Esophagus squamous epithelium (tissue), 5 donors: ENCODE results near the gene NPAT. TPM values are rescaled to one million over a fixed set of nuclear protein-coding genes. Genes with fewer than 3 reads are reported as not detected.
A peak's percentile ranks its signal among the peaks of the same experiment; 100 is the strongest.
"Not testable (repeated sequence)": the region's sequence is repeated elsewhere in the genome, so short reads cannot be mapped to it uniquely, and the experiment has no call there.

Experiments used
- DNase-seq: peaks from one replicate; lab custom pipeline; 2025; lab: John Stamatoyannopoulos, UW
- H3K27ac ChIP-seq, 4 donors: fragments of 200-600 bp; sonication (generic); one replicate each; pipeline ENCODE4 v1.5.1; 2016 to 2019; ENCODE audit warnings: mild to moderate bottlenecking in 1 of 4
- H3K27me3 ChIP-seq, 4 donors: fragments of 200-600 bp; sonication (generic); 1 replicate in 3 of 4; 2 replicates in 1 of 4; pipeline versions ENCODE4 v1.5.1 to v1.6.0; 2017 to 2021; ENCODE audit warnings: antibody characterized with exemption in 1 of 4
- H3K36me3 ChIP-seq, 3 donors: fragments of 200-600 bp; sonication (generic); one replicate each; pipeline ENCODE4 v1.5.1; 2016 to 2019
- H3K4me1 ChIP-seq, 3 donors: fragments of 200-600 bp; sonication (generic); one replicate each; pipeline ENCODE4 v1.5.1; 2017 to 2019
- H3K4me3 ChIP-seq, 4 donors: fragments of 200-600 bp; sonication (generic); 1 replicate in 3 of 4; 2 replicates in 1 of 4; pipeline ENCODE4 v1.5.1; 2016 to 2019; ENCODE audit warnings: mild to moderate bottlenecking in 2 of 4, moderate library complexity in 1 of 4
- H3K9me3 ChIP-seq, 3 donors: fragments of 200-600 bp; sonication (generic); one replicate each; pipeline ENCODE4 v1.5.1; 2016 to 2019
- CTCF ChIP-seq, 6 experiments: fragments of 450-650 bp in 4 of 6; fragments of 200-600 bp in 2 of 6; sonication (generic) in 2 of 6; IDR thresholded peaks; one replicate each; pipeline ENCODE4 v1.5.1; 2016 to 2019; ENCODE audit warnings: antibody characterized with exemption in 6 of 6, mild to moderate bottlenecking in 4 of 6, moderate library complexity in 4 of 6
- POLR2A ChIP-seq, 4 donors: fragments of 450-650 bp; IDR thresholded peaks; one replicate each; pipeline ENCODE4 v1.6.1; 2017; ENCODE audit warnings: antibody characterized with exemption in 4 of 4, mild to moderate bottlenecking in 4 of 4, moderate library complexity in 3 of 4
- WGBS, 2 donors: methylation state at CpG; one replicate each; pipeline ENCODE4 v1.1.5; 2018; 5-methylcytosine and 5-hydroxymethylcytosine counted together
- intact Hi-C: fragments of 100-400 bp; cut with DNase I; formaldehyde crosslinking; loops from one replicate; pipeline ENCODE4 v1.15.0; 2022
- total RNA-seq, 4 donors: library from RNA; depleted of rRNA; stranded (reverse); fragments of >200 nt; gene quantifications; one replicate each; pipeline ENCODE4 v1.1.0, GENCODE V29; 2016
- donor health status: DM: yes; HTN: yes; CAD: no.

Gene NPAT
- total RNA-seq, 4 donors from 2014 or later, result 8.2 to 15.6 (median 11.7) TPM

GRCh38 chr11:108196901-108197300, 25.5 kb downstream of the NPAT start:
- H3K27me3 ChIP-seq, result no peaks in the 10 kb centered on the region
- no peak overlapping the region for H3K4me3 ChIP-seq
- H3K27ac ChIP-seq, result no peak overlapping the region
- 76 to 82% methylated on average over 3 of the region's 3 CpGs for WGBS, 2 donors
- TF ChIP-seq POLR2A (IDR thresholded peaks at IDR 0.05) (no peak), CTCF (IDR thresholded peaks at IDR 0.05) (no peak)
- H3K9me3 ChIP-seq, result no peaks in the 10 kb centered on the region
- H3K4me1 ChIP-seq, result peaks cover 0 to 18% (median 11%) of the 10 kb centered on the region in 3 donors
- H3K36me3 ChIP-seq, result peaks cover 0 to 58% (median 10%) of the 10 kb centered on the region in 3 donors
- no peak for DNase-seq
- intact Hi-C loops, result no loop called here

DNA sequence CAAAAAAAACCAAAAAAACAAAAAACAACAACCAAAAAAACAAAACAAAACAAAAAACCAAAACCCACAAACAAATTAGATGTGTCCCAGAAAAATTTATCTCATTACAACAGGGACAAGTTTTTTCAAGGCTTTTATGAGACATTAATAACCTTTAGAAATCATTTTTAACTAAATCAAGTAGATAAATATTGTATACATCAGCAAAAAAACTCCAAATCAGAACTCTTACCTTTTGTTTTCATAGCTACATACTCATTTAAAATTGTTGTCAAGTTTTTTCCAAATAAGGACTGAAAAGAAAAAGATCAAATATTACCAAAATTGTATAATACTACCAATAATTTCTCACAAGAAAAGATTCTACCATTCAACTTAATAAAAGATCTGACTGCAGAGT, 28.7 kb downstream of the NPAT start:
- H3K36me3 ChIP-seq, result peaks cover 0 to 87% (median 16%) of the 10 kb centered on the region in 3 donors
- TF ChIP-seq CTCF (IDR thresholded peaks at IDR 0.05) (no peak), POLR2A (IDR thresholded peaks at IDR 0.05) (no peak)
- intact Hi-C loops, result no loop called here

DNA sequence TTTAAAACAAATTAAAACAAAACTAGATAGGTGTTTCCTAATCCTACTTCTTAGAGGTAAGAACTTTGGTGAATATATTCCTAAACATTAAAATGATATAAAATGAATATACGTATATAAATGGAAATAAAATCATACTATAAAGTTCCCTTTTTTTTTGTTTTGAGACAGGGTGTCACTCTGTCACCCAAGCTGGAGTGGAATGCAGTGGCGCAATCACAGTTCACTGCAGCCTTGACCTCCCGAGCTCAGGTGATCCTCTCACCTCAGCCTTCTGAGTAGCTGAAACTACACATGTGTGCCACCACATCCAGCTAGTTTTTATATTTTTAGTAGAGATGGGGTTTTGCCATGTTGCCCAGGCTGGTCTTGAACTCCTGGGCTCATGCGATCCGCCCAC, 44.9 kb downstream of the NPAT start:
- no peak for DNase-seq
- no peak for TF ChIP-seq CTCF (IDR thresholded peaks at IDR 0.05)
- TF ChIP-seq POLR2A (IDR thresholded peaks at IDR 0.05), result no peak
- no peak overlapping the region for H3K27ac ChIP-seq
- no peaks in the 10 kb centered on the region for H3K9me3 ChIP-seq
- H3K36me3 ChIP-seq, result peaks cover 0 to 98% (median 3%) of the 10 kb centered on the region in 3 donors
- intact Hi-C loops, result no loop called here
- WGBS, 2 donors, result 84% methylated on average over 5 of the region's 5 CpGs
- no peaks in the 10 kb centered on the region for H3K27me3 ChIP-seq
- no peak overlapping the region for H3K4me3 ChIP-seq
- H3K4me1 ChIP-seq, result no peaks in the 10 kb centered on the region

More for the DNA sequence above, 28.7 kb downstream of the NPAT start:
- Histone ChIP-seq H3K4me3 (no peak overlapping the region), H3K4me1 (peaks cover 0 to 3% (median 1%) of the 10 kb centered on the region in 3 donors), H3K9me3 (no peaks in the 10 kb centered on the region), H3K27me3 (no peaks in the 10 kb centered on the region), H3K27ac (no peak overlapping the region)
- no peak for DNase-seq

- TF ChIP-seq CTCF (IDR thresholded peaks at IDR 0.05) (no peak), POLR2A (IDR thresholded peaks at IDR 0.05) (no peak)
- no peaks in the 10 kb centered on the region for H3K9me3 ChIP-seq
- no peaks in the 10 kb centered on the region for H3K27me3 ChIP-seq
- intact Hi-C loops, result no loop called here
- H3K4me1 ChIP-seq, result no peaks in the 10 kb centered on the region
- peak overlapping the region in 1 of 4 donors; percentile 29 for H3K4me3 ChIP-seq
- WGBS, 2 donors, result 46 to 52% methylated on average over 2 of the region's 2 CpGs
- no peak overlapping the region for H3K27ac ChIP-seq
- H3K36me3 ChIP-seq, result peaks cover 4 to 91% (median 15%) of the 10 kb centered on the region in 3 donors
- DNase-seq, result no peak
Measured at GRCh38 chr11:108170184-108170583, 52.3 kb downstream of the NPAT start.

DNA sequence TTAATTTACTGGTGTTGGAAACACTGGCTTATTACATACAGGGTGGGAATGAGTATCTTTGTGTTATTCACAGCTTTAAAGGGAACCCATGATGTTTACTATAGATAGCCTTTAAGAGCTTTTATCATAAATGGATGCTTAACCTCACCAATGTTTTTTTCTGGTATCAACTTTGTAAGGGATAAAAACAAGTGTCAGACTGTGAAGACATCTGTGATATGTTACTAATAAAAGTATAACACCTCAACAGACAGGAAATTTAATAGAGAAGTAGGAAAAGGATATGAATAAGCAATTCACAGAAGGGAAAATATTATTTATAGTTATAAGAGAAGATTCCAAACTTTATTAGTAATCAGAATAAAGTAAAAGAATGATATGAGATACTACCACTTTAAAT, 54.8 kb downstream of the NPAT start:
- intact Hi-C loops, result no loop called here
- no peak for DNase-seq
- peaks cover 4 to 91% (median 21%) of the 10 kb centered on the region in 3 donors for H3K36me3 ChIP-seq
- H3K27me3 ChIP-seq, result no peaks in the 10 kb centered on the region
- no peaks in the 10 kb centered on the region for H3K4me1 ChIP-seq
- no peaks in the 10 kb centered on the region for H3K9me3 ChIP-seq
- no peak for TF ChIP-seq POLR2A (IDR thresholded peaks at IDR 0.05)
- no peak for TF ChIP-seq CTCF (IDR thresholded peaks at IDR 0.05)
- H3K27ac ChIP-seq, result no peak overlapping the region
- H3K4me3 ChIP-seq, result no peak overlapping the region

DNA sequence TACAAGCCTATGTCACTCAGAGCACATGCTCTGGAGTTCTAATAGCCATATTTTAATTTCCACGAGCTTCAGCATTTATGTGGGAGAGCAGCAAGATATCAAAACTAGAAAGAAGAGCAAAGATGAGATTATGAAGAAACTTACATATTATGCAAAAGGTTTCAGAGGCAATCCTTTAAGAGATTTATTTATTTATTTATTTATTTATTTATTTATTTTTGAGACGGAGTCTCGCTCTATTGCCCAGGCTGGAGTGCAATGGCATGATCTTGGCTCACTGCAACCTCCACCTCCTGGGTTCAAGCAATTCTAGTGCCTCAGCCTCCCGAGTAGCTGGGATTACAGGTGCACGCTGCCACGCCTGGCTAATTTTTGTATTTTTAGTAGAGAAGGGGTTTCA, 59.6 kb downstream of the NPAT start:
- H3K36me3 ChIP-seq, result peaks cover 4 to 100% (median 26%) of the 10 kb centered on the region in 3 donors
- DNase-seq, H3K27me3 ChIP-seq, H3K4me3 ChIP-seq, H3K9me3 ChIP-seq, H3K4me1 ChIP-seq, intact Hi-C loops, H3K27ac ChIP-seq: not testable (repeated sequence)
- WGBS, 2 donors, result 86 to 89% methylated on average over 6 of the region's 6 CpGs
